ENCODE measurements around the gene ATP4B. TPM values are rescaled to one million over a fixed set of nuclear protein-coding genes. Genes with fewer than 3 reads are reported as not detected.

ATP4B gene
- total RNA-seq, 1 donor from 2014 or later: not detected

DNA sequence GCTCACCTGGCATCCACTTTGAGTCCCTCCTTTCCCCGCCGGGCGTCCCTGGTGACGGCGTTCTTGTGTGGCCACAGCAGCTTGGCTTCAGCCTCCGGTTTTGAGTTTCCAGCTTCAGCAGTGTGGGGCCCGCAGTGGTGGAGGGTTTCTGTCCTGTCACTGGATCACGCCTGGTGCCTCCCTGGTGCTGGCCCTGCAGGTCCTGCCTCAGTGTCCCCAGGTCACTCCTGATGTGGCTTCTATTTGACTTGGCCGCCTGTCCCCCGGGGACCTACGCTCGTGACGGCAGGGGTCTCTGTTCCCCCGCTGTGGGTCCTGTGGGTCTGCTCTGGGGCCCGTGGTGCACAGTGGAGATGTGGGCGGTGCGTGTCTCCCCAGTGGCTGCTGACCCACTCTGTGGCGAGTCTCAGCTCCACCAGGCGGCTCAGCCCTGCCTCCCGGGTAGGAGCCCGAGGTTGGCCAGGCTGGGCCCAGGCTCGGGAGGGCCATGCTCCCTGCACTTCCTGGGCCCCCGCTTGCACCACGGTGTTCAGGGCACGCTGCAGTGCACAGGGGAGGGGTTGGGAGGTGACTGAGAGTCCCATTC lies 1.9 kb downstream of the ATP4B start:
- peaks cover 10% of the 10 kb centered on the region for H3K9me3 Mint-ChIP-seq (ENCODE audit: low read depth)
- peaks cover 18% of the 10 kb centered on the region for H3K4me1 Mint-ChIP-seq (ENCODE audit: low read depth)
- no peak overlapping the region for H3K4me3 Mint-ChIP-seq (ENCODE audit: unreplicated experiment)
- TF ChIP-seq, protein P1, sequence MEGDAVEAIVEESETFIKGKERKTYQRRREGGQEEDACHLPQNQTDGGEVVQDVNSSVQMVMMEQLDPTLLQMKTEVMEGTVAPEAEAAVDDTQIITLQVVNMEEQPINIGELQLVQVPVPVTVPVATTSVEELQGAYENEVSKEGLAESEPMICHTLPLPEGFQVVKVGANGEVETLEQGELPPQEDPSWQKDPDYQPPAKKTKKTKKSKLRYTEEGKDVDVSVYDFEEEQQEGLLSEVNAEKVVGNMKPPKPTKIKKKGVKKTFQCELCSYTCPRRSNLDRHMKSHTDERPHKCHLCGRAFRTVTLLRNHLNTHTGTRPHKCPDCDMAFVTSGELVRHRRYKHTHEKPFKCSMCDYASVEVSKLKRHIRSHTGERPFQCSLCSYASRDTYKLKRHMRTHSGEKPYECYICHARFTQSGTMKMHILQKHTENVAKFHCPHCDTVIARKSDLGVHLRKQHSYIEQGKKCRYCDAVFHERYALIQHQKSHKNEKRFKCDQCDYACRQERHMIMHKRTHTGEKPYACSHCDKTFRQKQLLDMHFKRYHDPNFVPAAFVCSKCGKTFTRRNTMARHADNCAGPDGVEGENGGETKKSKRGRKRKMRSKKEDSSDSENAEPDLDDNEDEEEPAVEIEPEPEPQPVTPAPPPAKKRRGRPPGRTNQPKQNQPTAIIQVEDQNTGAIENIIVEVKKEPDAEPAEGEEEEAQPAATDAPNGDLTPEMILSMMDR (IDR thresholded peaks at IDR 0.05): no peak
- no peaks in the 10 kb centered on the region for H3K36me3 Mint-ChIP-seq (ENCODE audit: low read depth)
- no peak overlapping the region for H3K27ac Mint-ChIP-seq (ENCODE audit: unreplicated experiment)
- no peaks in the 10 kb centered on the region for H3K27me3 Mint-ChIP-seq (ENCODE audit: low read depth)
- DNase-seq (ENCODE audit: low spot score): peak; percentile 88

DNA sequence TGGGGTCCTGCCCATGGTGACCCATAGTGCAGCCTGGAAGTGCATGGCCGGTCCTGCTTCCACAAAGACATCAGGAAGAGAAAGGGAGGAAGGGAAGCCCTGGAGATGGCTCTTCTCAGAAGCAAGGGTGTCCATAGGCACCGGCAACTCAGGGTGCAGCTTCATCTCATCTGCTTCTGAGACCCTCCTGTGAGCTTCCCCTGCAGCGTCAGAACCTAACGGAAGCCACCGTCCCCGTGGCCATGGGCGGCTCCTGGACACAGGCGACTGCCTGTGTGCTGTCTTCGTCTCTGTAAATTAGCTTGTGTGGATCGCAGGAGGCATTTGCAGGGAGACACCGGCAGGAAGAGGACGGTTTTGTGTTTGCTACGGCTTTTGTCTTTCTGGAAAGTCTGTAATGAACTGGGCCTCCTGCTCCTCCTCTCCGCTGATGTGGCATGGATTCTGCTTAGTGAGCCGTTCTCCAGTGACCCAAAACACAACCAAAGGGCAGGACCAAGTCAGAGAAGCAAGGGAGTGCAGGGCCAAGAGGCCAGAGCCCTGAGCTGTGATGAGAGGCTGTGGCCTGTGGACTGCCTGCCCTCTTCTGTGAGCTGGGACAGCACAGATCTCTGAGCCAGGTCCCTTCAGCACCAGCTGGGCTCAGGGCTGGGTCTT lies 2.5 kb downstream of the ATP4B start:
- H3K4me1 Mint-ChIP-seq (ENCODE audit: low read depth): peaks cover 18% of the 10 kb centered on the region
- H3K36me3 Mint-ChIP-seq (ENCODE audit: low read depth): no peaks in the 10 kb centered on the region
- no peaks in the 10 kb centered on the region for H3K27me3 Mint-ChIP-seq (ENCODE audit: low read depth)
- H3K27ac Mint-ChIP-seq (ENCODE audit: unreplicated experiment): no peak overlapping the region
- H3K9me3 Mint-ChIP-seq (ENCODE audit: low read depth): peaks cover 4% of the 10 kb centered on the region
- no peak overlapping the region for H3K4me3 Mint-ChIP-seq (ENCODE audit: unreplicated experiment)
- no peak for DNase-seq (ENCODE audit: low spot score)
- TF ChIP-seq, protein P1 (IDR thresholded peaks at IDR 0.05): no peak

DNA sequence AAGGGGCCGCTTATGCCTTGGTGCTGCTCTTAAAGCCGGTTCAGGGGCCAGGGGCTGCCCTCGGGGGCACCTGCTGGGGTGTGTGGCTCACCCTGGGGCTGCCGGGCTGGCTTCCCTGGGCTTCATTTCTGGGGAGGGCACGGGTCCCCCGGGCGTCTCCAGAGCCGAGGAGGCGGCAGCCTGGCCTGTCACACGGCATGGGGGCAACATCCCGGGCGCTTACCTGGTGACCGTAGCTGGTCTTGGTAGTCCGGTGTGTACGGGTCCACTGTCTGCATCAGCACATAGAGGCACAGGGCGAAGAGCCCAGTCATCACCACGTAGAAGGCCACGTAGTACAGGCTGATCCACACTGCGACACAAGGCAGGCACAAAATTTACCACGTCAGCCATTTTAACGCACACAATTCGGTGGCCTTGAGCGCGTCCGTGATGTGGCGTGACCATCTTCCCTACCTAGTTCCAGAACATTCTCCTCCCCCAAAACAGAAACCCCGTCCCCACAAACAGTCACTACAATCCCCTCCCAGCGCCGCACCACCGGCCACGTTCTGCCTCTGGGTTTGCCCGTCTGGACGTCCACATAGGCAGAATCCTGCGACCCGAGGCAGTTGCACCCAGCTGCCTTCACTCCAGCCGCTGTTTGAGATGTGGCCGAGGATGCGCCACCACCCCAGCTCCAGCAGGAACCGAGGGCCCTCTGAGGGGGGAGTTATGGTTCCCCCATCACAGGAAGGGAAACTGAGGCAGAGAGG lies 3.2 kb downstream of the ATP4B start:
- TF ChIP-seq, protein P1 (IDR thresholded peaks at IDR 0.05): no peak
- Mint-ChIP-seq H3K4me1 (ENCODE audit: low read depth) (peaks cover 18% of the 10 kb centered on the region), H3K9me3 (ENCODE audit: low read depth) (no peaks in the 10 kb centered on the region), H3K27me3 (ENCODE audit: low read depth) (no peaks in the 10 kb centered on the region), H3K27ac (ENCODE audit: unreplicated experiment) (no peak overlapping the region), H3K4me3 (ENCODE audit: unreplicated experiment) (no peak overlapping the region), H3K36me3 (ENCODE audit: low read depth) (no peaks in the 10 kb centered on the region)
- peak; percentile 85 for DNase-seq (ENCODE audit: low spot score)

DNA sequence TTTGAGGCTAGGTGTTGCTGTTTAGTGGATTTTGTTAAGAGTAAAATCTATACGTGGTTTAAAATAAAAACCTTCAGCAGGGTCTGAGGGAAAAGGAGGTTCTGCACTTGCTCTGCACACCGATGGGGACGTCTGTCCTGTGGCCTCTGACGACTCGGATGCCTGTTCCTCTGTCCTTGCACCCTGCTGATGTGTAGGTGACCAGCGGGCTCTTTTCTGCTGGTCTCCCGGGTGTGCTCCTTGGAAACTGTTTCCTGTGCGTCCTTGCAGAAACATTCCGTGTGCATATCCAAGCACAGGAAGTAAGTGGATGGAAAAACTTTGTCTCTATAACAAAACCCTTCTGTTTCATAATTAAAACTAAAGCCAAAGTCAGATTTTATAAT lies 3.8 kb downstream of the ATP4B start:
- no peak for DNase-seq (ENCODE audit: low spot score)
- TF ChIP-seq, protein P1 (IDR thresholded peaks at IDR 0.05): no peak
- H3K4me3 Mint-ChIP-seq (ENCODE audit: unreplicated experiment): no peak overlapping the region
- H3K36me3 Mint-ChIP-seq (ENCODE audit: low read depth): no peaks in the 10 kb centered on the region
- H3K9me3 Mint-ChIP-seq (ENCODE audit: low read depth): no peaks in the 10 kb centered on the region
- H3K4me1 Mint-ChIP-seq (ENCODE audit: low read depth): peaks cover 18% of the 10 kb centered on the region
- H3K27me3 Mint-ChIP-seq (ENCODE audit: low read depth): no peaks in the 10 kb centered on the region
- H3K27ac Mint-ChIP-seq (ENCODE audit: unreplicated experiment): no peak overlapping the region

All from chondrocyte (in vitro differentiated cells).